Cardiac muscle cell (in vitro differentiated cells and primary cell): ENCODE data around the gene ERG. TPM values are rescaled to one million over a fixed set of nuclear protein-coding genes. Genes with fewer than 3 reads are reported as not detected.

Experiments
- DNase-seq, 2 donors: peaks; one replicate each; pipeline versions ENCODE4 v3.0.0 to v3.0.0-alpha.2; 2010 to 2017; ENCODE audit warnings: low read depth in 1 of 2, low spot score in 1 of 2
- H3K27ac ChIP-seq: fragments of 200-600 bp; sonication (generic); 2 replicates; pipeline ENCODE4 v1.5.1; 2016
- H3K27me3 ChIP-seq: fragments of 200-600 bp; sonication (generic); 2 replicates; pipeline ENCODE4 v1.6.0; 2016; ENCODE audit warnings: control low read depth
- H3K36me3 ChIP-seq: fragments of 200-600 bp; sonication (generic); 2 replicates; pipeline ENCODE4 v1.5.1; 2016; ENCODE audit warnings: control low read depth
- H3K4me1 ChIP-seq: fragments of 200-600 bp; sonication (generic); 2 replicates; pipeline ENCODE4 v1.8.1; 2017; ENCODE audit warnings: low read depth, mild to moderate bottlenecking, mixed run types
- H3K4me3 ChIP-seq: fragments of 200-600 bp; sonication (generic); 2 replicates; pipeline ENCODE4 v1.5.1; 2016; ENCODE audit warnings: mild to moderate bottlenecking
- H3K9me3 ChIP-seq: fragments of 200-600 bp; sonication (generic); 2 replicates; pipeline ENCODE4 v1.5.1; 2017; ENCODE audit warnings: low read depth, mild to moderate bottlenecking, control low read depth
- polyA plus RNA-seq: library from polyadenylated mRNA; unstranded; fragments of >200 nt; fragmentation: Nextera tagmentation; extraction: Ambion mirVana; gene quantifications from 2 replicates; pipeline ENCODE4 v1.2.1, GENCODE V29; 2016
- total RNA-seq: library from RNA; depleted of rRNA; stranded (reverse); fragments of >200 nt; gene quantifications from 2 replicates; pipeline ENCODE4 v1.2.3, GENCODE V29; 2016
- TF ChIP-seq, protein P1 (sequence below): IDR thresholded peaks from 2 replicates; pipeline ENCODE4 v1.5.1; 2012; ENCODE audit warnings: low read depth, mild to moderate bottlenecking, low read length

Gene ERG
- total and polyA plus RNA-seq, 2 experiments from 2014 or later: 1.5 TPM; not detected in 1

DNA sequence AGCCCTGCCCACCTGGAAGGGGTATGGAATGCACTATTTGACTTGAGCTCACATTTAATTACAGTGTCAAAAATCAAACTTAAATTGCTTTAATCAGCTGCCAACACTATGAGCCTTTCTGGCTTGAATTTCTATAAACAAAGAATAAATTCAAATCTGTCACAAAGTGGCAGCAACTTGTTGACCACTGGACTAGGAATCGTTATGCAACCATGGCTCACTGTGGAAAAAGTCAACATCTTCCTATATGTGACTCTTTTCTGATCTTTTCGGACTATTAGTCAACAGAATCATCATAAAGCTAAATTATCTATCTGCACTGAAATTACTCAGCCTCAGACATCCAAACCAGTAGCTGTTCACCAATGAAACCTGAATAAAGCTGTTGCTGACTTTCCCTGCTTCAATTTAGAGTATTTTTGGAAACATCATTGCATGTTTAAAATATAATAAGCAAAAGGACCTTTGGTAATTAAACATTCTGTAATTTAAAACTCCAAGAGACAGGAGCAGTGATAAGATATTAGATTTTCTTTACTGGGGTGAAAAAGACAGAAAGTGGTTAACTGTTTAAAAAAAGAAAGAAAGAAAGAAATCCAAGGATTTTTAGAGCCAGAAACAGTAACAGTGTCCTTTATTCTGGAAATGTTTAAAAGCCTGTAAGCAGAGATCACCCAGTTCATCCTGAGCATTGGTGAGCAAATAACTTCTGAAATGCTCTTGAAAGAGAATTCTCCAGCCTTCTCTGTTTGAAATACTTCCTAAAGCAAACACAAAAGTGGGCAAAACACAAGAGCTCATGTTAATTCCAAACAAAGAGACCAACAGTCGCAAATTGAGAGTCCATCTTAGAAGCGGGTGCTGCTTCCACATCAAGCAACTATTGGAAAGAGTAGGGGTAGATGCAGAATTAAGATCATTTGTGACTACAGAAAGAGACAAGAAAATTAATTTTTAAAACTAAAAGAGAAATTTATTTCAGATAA lies 26.2 kb upstream of the ERG start:
- Histone ChIP-seq H3K27me3 (no peaks in the 10 kb centered on the region), H3K4me3 (no peak overlapping the region), H3K9me3 (no peaks in the 10 kb centered on the region), H3K27ac (no peak overlapping the region), H3K4me1 (no peaks in the 10 kb centered on the region), H3K36me3 (no peaks in the 10 kb centered on the region)
- DNase-seq: no peak
- TF ChIP-seq, protein P1, sequence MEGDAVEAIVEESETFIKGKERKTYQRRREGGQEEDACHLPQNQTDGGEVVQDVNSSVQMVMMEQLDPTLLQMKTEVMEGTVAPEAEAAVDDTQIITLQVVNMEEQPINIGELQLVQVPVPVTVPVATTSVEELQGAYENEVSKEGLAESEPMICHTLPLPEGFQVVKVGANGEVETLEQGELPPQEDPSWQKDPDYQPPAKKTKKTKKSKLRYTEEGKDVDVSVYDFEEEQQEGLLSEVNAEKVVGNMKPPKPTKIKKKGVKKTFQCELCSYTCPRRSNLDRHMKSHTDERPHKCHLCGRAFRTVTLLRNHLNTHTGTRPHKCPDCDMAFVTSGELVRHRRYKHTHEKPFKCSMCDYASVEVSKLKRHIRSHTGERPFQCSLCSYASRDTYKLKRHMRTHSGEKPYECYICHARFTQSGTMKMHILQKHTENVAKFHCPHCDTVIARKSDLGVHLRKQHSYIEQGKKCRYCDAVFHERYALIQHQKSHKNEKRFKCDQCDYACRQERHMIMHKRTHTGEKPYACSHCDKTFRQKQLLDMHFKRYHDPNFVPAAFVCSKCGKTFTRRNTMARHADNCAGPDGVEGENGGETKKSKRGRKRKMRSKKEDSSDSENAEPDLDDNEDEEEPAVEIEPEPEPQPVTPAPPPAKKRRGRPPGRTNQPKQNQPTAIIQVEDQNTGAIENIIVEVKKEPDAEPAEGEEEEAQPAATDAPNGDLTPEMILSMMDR: no peak

- H3K27me3 ChIP-seq: no peaks in the 10 kb centered on the region
- H3K4me3 ChIP-seq: no peak overlapping the region
- H3K36me3 ChIP-seq: no peaks in the 10 kb centered on the region
- H3K4me1 ChIP-seq: no peaks in the 10 kb centered on the region
- no peak for DNase-seq
- no peak overlapping the region for H3K27ac ChIP-seq
- no peaks in the 10 kb centered on the region for H3K9me3 ChIP-seq
- TF ChIP-seq, protein P1: no peak
Observed at GRCh38 chr21:38520511-38520910, 22.2 kb upstream of the ERG start.

GRCh38 chr21:38511662-38512243 lies 13.5 kb upstream of the ERG start:
- Histone ChIP-seq H3K36me3 (no peaks in the 10 kb centered on the region), H3K27ac (no peak overlapping the region), H3K4me3 (no peak overlapping the region), H3K9me3 (no peaks in the 10 kb centered on the region), H3K4me1 (no peaks in the 10 kb centered on the region), H3K27me3 (no peaks in the 10 kb centered on the region)
- TF ChIP-seq, protein P1: no peak
- no peak for DNase-seq

DNA sequence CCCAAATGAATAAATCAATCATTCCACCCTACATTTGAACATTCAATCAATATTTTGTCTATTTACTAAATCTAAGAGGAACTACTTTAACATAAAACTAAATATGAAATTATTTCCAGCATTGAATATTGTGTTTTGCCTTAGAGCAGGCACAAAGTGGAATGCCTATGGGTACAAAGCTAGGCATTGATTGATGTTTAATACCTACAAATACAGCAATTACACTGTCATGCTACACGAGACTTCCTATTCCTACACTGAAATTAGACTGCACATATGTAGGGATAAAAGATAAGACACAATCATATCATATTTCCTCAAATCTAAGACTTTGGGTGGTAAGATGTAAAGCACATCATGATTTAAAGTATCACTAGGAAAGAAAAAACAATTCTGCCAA lies 12.9 kb upstream of the ERG start:
- TF ChIP-seq, protein P1: no peak

GRCh38 chr21:38507374-38507942 lies 9.2 kb upstream of the ERG start:
- Histone ChIP-seq H3K9me3 (no peaks in the 10 kb centered on the region), H3K36me3 (no peaks in the 10 kb centered on the region), H3K4me1 (peaks cover 3% of the 10 kb centered on the region), H3K4me3 (no peak overlapping the region), H3K27me3 (no peaks in the 10 kb centered on the region), H3K27ac (no peak overlapping the region)
- TF ChIP-seq, protein P1: no peak
- DNase-seq: no peak

More for the DNA sequence above, 12.9 kb upstream of the ERG start:
- DNase-seq: no peak
- Histone ChIP-seq H3K9me3 (no peaks in the 10 kb centered on the region), H3K27ac (no peak overlapping the region), H3K27me3 (no peaks in the 10 kb centered on the region), H3K4me1 (no peaks in the 10 kb centered on the region), H3K4me3 (no peak overlapping the region), H3K36me3 (no peaks in the 10 kb centered on the region)
